OCI-LY7 (cell line): ENCODE data around the gene MYL6.

Source experiments
- CTCF ChIP-seq: fragments of 200-600 bp; sonication (generic); conservative IDR thresholded peaks from 2 replicates; pipeline ENCODE4 v1.5.1; 2014; ENCODE audit warnings: mild to moderate bottlenecking, antibody characterized with exemption, low read length, moderate library complexity, mixed read lengths
- EZH2phosphoT487 ChIP-seq: fragments of 200-600 bp; sonication (generic); IDR thresholded peaks from 2 replicates; pipeline ENCODE4 v1.6.1; 2018; ENCODE audit warnings: low read depth, borderline replicate concordance, mild to moderate bottlenecking, mixed run types, antibody characterized with exemption, low read length, moderate library complexity, mixed read lengths

GRCh38 chr12:56190695-56191155, 32.6 kb downstream of the MYL6 start:
- TF ChIP-seq CTCF (no peak), EZH2phosphoT487 (no peak)
